GM21529 (cell line): ENCODE data around the gene HS2ST1.

Source experiments
- ATAC-seq: cut with Tn5 transposase; IDR thresholded peaks from one replicate; pipeline ENCODE4 v1.9.1; 2021; ENCODE audit not compliant: unreplicated experiment

HS2ST1 gene

GRCh38 chr1:87104945-87105344 is 190.5 kb downstream of the HS2ST1 start:
- ATAC-seq, result no peak

GRCh38 chr1:87106144-87106543 is 191.7 kb downstream of the HS2ST1 start:
- no peak for ATAC-seq

- no peak for ATAC-seq
Observed at GRCh38 chr1:87106867-87107266, 192.4 kb downstream of the HS2ST1 start.

GRCh38 chr1:87108228-87108627 is 193.8 kb downstream of the HS2ST1 start:
- ATAC-seq, result no peak

- ATAC-seq, result no peak
Observed at GRCh38 chr1:87108814-87109411, 194.5 kb downstream of the HS2ST1 start.

GRCh38 chr1:87111659-87112371 is 197.4 kb downstream of the HS2ST1 start:
- no peak for ATAC-seq

- ATAC-seq, result no peak
Observed at GRCh38 chr1:87113313-87113712, 198.9 kb downstream of the HS2ST1 start.

- no peak for ATAC-seq
Observed at GRCh38 chr1:87115317-87115890, 201.0 kb downstream of the HS2ST1 start.

- ATAC-seq, result no peak
Observed at GRCh38 chr1:87115891-87116290, 201.5 kb downstream of the HS2ST1 start.

- ATAC-seq, result no peak
Observed at GRCh38 chr1:87117761-87118368, 203.4 kb downstream of the HS2ST1 start.

GRCh38 chr1:87119541-87120140 is 205.2 kb downstream of the HS2ST1 start:
- ATAC-seq, result no peak

- no peak for ATAC-seq
Observed at GRCh38 chr1:87120779-87121178, 206.3 kb downstream of the HS2ST1 start.

GRCh38 chr1:87121711-87122163 is 207.3 kb downstream of the HS2ST1 start:
- no peak for ATAC-seq

- no peak for ATAC-seq
Observed at GRCh38 chr1:87122243-87122642, 207.8 kb downstream of the HS2ST1 start.

GRCh38 chr1:87123610-87124009 is 209.2 kb downstream of the HS2ST1 start:
- ATAC-seq, result no peak

- ATAC-seq, result no peak
Observed at GRCh38 chr1:87126886-87127505, 212.6 kb downstream of the HS2ST1 start.

GRCh38 chr1:87127581-87127980 is 213.1 kb downstream of the HS2ST1 start:
- ATAC-seq, result no peak

- ATAC-seq, result no peak
Observed at GRCh38 chr1:87129038-87129437, 214.6 kb downstream of the HS2ST1 start.

GRCh38 chr1:87129606-87130005 is 215.2 kb downstream of the HS2ST1 start:
- no peak for ATAC-seq

GRCh38 chr1:87130438-87130837 is 216.0 kb downstream of the HS2ST1 start:
- ATAC-seq, result no peak

GRCh38 chr1:87131809-87132283 is 217.4 kb downstream of the HS2ST1 start:
- ATAC-seq, result peak; percentile 95
